H1 (cell line): ENCODE measurements around the gene ZHX3. TPM values are rescaled to one million over a fixed set of nuclear protein-coding genes. Genes with fewer than 3 reads are reported as not detected.

ENCODE experiments used
- CTCF ChIA-PET: fragments of 300-600 bp; sonication (Branson Sonifier 250); formaldehyde crosslinking; loops from one replicate; lab custom pipeline; 2021; ENCODE audit not compliant: partially characterized antibody; lab: Charles Lee
- POLR2A ChIA-PET: fragments of 300-600 bp; sonication (Branson Sonifier 250); formaldehyde crosslinking; loops from one replicate; lab custom pipeline; 2021; ENCODE audit warnings: inconsistent platforms; ENCODE audit not compliant: partially characterized antibody; lab: Charles Lee
- DNase-seq, 2 experiments: peaks; one replicate each; pipeline versions ENCODE4 v3.0.0 to v3.0.0-alpha.2; 2010 to 2022; ENCODE audit warnings: low spot score in 2 of 2, low read depth in 1 of 2, mixed read lengths in 1 of 2
- FAIRE-seq: peaks from 2 replicates; lab custom pipeline; 2011; peaks lifted over from hg19 to GRCh38; lab: Jason Lieb, UNC
- H2AFZ ChIP-seq: 2 replicates; pipeline ENCODE4 v1.8.1; 2012; ENCODE audit warnings: low read length, inconsistent platforms
- H2AK5ac ChIP-seq: 2 replicates; pipeline ENCODE4 v1.6.1; 2013; ENCODE audit warnings: low read depth, low read length
- H2BK120ac ChIP-seq: replicated peaks from 2 replicates; pipeline ENCODE3; 2013; ENCODE audit warnings: low read depth, low read length, inconsistent platforms
- H2BK12ac ChIP-seq: 2 replicates; pipeline ENCODE4 v1.6.1; 2013; ENCODE audit warnings: low read depth, low read length
- H2BK15ac ChIP-seq: 2 replicates; pipeline ENCODE4 v1.6.1; 2013; ENCODE audit warnings: low read length
- H2BK20ac ChIP-seq: 2 replicates; pipeline ENCODE4 v1.6.1; 2013; ENCODE audit warnings: low read length
- H2BK5ac ChIP-seq: 2 replicates; pipeline ENCODE4 v1.6.1; 2013; ENCODE audit warnings: low read depth, low read length
- H3K14ac ChIP-seq: 2 replicates; pipeline ENCODE4 v1.6.1; 2013; ENCODE audit warnings: inconsistent platforms; ENCODE audit not compliant: insufficient read length
- H3K18ac ChIP-seq: 2 replicates; pipeline ENCODE4 v1.6.1; 2013; ENCODE audit warnings: low read length; ENCODE audit errors: extremely low read depth
- H3K23ac ChIP-seq: 2 replicates; pipeline ENCODE4 v1.6.1; 2013; ENCODE audit warnings: inconsistent platforms; ENCODE audit not compliant: insufficient read length
- H3K23me2 ChIP-seq: 2 replicates; pipeline ENCODE4 v1.6.1; 2013; ENCODE audit warnings: low read depth, low read length
- H3K27ac ChIP-seq: 2 replicates; pipeline ENCODE4 v1.6.1; 2011; ENCODE audit warnings: low read depth, low read length, inconsistent platforms
- H3K27me3 ChIP-seq, 4 experiments: replicated peaks in 1 of 4; 1 replicate in 1 of 4; 2 replicates in 3 of 4; pipeline versions ENCODE4 v1.6.1 to v1.8.1; 2011 to 2013; ENCODE audit warnings: low read length in 3 of 4, mild to moderate bottlenecking in 3 of 4, inconsistent platforms in 2 of 4, mixed read lengths in 2 of 4, moderate library complexity in 1 of 4; ENCODE audit not compliant: control insufficient read depth in 3 of 4, insufficient read depth in 3 of 4; ENCODE audit errors: extremely low read depth in 1 of 4
- H3K36me3 ChIP-seq, 4 experiments: 2 replicates each; pipeline versions ENCODE4 v1.6.1 to v1.8.1; 2011 to 2013; ENCODE audit warnings: mild to moderate bottlenecking in 4 of 4, low read length in 3 of 4, moderate library complexity in 2 of 4, control low read depth in 1 of 4, inconsistent platforms in 1 of 4; ENCODE audit not compliant: insufficient read depth in 4 of 4, control insufficient read depth in 2 of 4
- H3K4ac ChIP-seq: replicated peaks from 2 replicates; pipeline ENCODE3; 2013; ENCODE audit warnings: low read length, low read depth, mixed read lengths, inconsistent platforms; ENCODE audit not compliant: insufficient read length
- H3K4me1 ChIP-seq, 4 experiments: replicated peaks in 1 of 4; 1 replicate in 1 of 4; 2 replicates in 3 of 4; pipeline versions ENCODE4 v1.6.1 to v1.8.1; 2011 to 2013; ENCODE audit warnings: low read length in 3 of 4, inconsistent platforms in 2 of 4, mixed read lengths in 1 of 4; ENCODE audit not compliant: insufficient read depth in 4 of 4, control insufficient read depth in 3 of 4
- H3K4me2 ChIP-seq, 2 experiments: 2 replicates each; pipeline versions ENCODE4 v1.6.1 to v1.8.1; 2011 to 2013; ENCODE audit warnings: low read depth in 2 of 2, low read length in 2 of 2, control low read depth in 1 of 2, inconsistent platforms in 1 of 2, mild to moderate bottlenecking in 1 of 2; ENCODE audit not compliant: insufficient read depth in 1 of 2
- H3K4me3 ChIP-seq, 4 experiments: fragments of 200-600, 300-600 bp in 1 of 4; sonication (generic), shearing (Covaris generic), sonication (Bioruptor Twin) in 1 of 4; 2 replicates each; pipeline versions ENCODE4 v1.5.1 to v1.8.1; 2011 to 2016; ENCODE audit warnings: low read length in 4 of 4, low read depth in 3 of 4, control low read depth in 2 of 4, inconsistent platforms in 2 of 4, mild to moderate bottlenecking in 2 of 4, mixed read lengths in 1 of 4, moderate library complexity in 1 of 4; ENCODE audit not compliant: insufficient read depth in 2 of 4; ENCODE audit errors: extremely low read depth in 1 of 4
- H3K56ac ChIP-seq: replicated peaks from 2 replicates; pipeline ENCODE3; 2013; ENCODE audit warnings: low read depth, mild to moderate bottlenecking, mixed read lengths, low read length, inconsistent platforms; ENCODE audit not compliant: insufficient read length
- H3K79me1 ChIP-seq: 2 replicates; pipeline ENCODE4 v1.6.1; 2013; ENCODE audit warnings: low read depth, low read length, control low read depth
- H3K79me2 ChIP-seq, 2 experiments: 2 replicates each; pipeline versions ENCODE4 v1.6.1 to v1.8.1; 2012 to 2013; ENCODE audit warnings: low read length in 2 of 2, mild to moderate bottlenecking in 2 of 2, inconsistent platforms in 1 of 2; ENCODE audit not compliant: insufficient read depth in 2 of 2, control insufficient read depth in 1 of 2
- H3K9ac ChIP-seq, 4 experiments: replicated peaks in 1 of 4; 1 replicate in 1 of 4; 2 replicates in 3 of 4; pipeline versions ENCODE4 v1.6.1 to v1.8.1; 2011 to 2013; ENCODE audit warnings: low read depth in 3 of 4, low read length in 3 of 4, control low read depth in 2 of 4, mild to moderate bottlenecking in 2 of 4, moderate library complexity in 2 of 4, inconsistent platforms in 1 of 4; ENCODE audit errors: extremely low read depth in 1 of 4
- H3K9me3 ChIP-seq, 2 experiments: 2 replicates each; pipeline versions ENCODE4 v1.6.1 to v1.8.1; 2012 to 2013; ENCODE audit warnings: mild to moderate bottlenecking in 2 of 2, moderate library complexity in 2 of 2, control low read depth in 1 of 2, inconsistent platforms in 1 of 2, low read depth in 1 of 2, low read length in 1 of 2, mixed read lengths in 1 of 2; ENCODE audit not compliant: insufficient read depth in 2 of 2
- H4K20me1 ChIP-seq, 2 experiments: replicated peaks in 1 of 2; 2 replicates each; pipeline versions ENCODE3 to v1.8.1; 2011 to 2013; ENCODE audit warnings: inconsistent platforms in 2 of 2, low read length in 2 of 2, mild to moderate bottlenecking in 1 of 2; ENCODE audit not compliant: insufficient read depth in 2 of 2, control insufficient read depth in 1 of 2
- H4K5ac ChIP-seq: 2 replicates; pipeline ENCODE4 v1.6.1; 2013; ENCODE audit warnings: low read length, low read depth, mixed read lengths, inconsistent platforms; ENCODE audit not compliant: insufficient read length
- H4K8ac ChIP-seq: 2 replicates; pipeline ENCODE4 v1.8.0; 2013; ENCODE audit warnings: mild to moderate bottlenecking, moderate library complexity, low read length, inconsistent platforms; ENCODE audit not compliant: insufficient read depth; ENCODE audit errors: extremely low read depth
- H4K91ac ChIP-seq: replicated peaks from 2 replicates; pipeline ENCODE3; 2013; ENCODE audit warnings: low read length, mixed read lengths, inconsistent platforms; ENCODE audit not compliant: insufficient read length
- GTF2F1 ChIP-seq: IDR thresholded peaks from 2 replicates; pipeline ENCODE4 v1.6.1; 2012; ENCODE audit warnings: low read depth, low read length, improper control_type of control experiment, borderline replicate concordance
- JUND ChIP-seq: IDR thresholded peaks from 2 replicates; pipeline ENCODE4 v1.6.1; 2011; ENCODE audit warnings: mild to moderate bottlenecking, improper control_type of control experiment, low read length
- POU5F1 ChIP-seq: IDR thresholded peaks from 2 replicates; pipeline ENCODE4 v1.6.1; 2011; ENCODE audit warnings: low read depth, mild to moderate bottlenecking, low read length, moderate library complexity
- RAD21 ChIP-seq, 2 experiments: IDR thresholded peaks in 1 of 2; conservative IDR thresholded peaks in 1 of 2; 2 replicates each; pipeline ENCODE4 v1.6.1; 2011; ENCODE audit warnings: low read depth in 2 of 2, low read length in 2 of 2, improper control_type of control experiment in 1 of 2, inconsistent platforms in 1 of 2, mild to moderate bottlenecking in 1 of 2, moderate library complexity in 1 of 2
- WGBS, 2 experiments: shearing (Covaris generic) in 1 of 2; methylation state at CpG; one replicate each; pipeline versions ENCODE4 v1.1.6 to v1.1.7; 2013 to 2015; ENCODE audit warnings: low lambda C conversion rate in 2 of 2, mixed read lengths in 2 of 2, inconsistent platforms in 1 of 2, low coverage in 1 of 2, missing lambda C conversion rate in 1 of 2; ENCODE audit not compliant: insufficient replicate concordance in 2 of 2, insufficient coverage in 1 of 2, insufficient read length in 1 of 2; ENCODE audit errors: extremely low coverage in 1 of 2, missing lambda C conversion rate in 1 of 2; 5-methylcytosine and 5-hydroxymethylcytosine counted together
- polyA plus RNA-seq, 7 experiments: library from polyadenylated mRNA; depleted of rRNA in 3 of 7; stranded (reverse) in 5 of 7; unstranded in 2 of 7; fragments of >200 nt in 5 of 7; fragments of 200-250 nt in 2 of 7; gene quantifications; 1 replicate in 5 of 7; 2 replicates in 1 of 7; 4 replicates in 1 of 7; pipeline versions ENCODE4 v1.2.1 to v1.2.3, GENCODE V29; 2011 to 2013; ENCODE audit warnings: missing spikeins in 2 of 7, mixed read lengths in 2 of 7
- total RNA-seq: library from RNA; stranded (reverse); fragmentation: NEBNext Ultra II Directional; extraction: Animal tissue kit (Norgen Biotek cat#: 25700); gene quantifications from 2 replicates; pipeline ENCODE4 v1.2.1, GENCODE V29; 2021

ZHX3 gene
- total and polyA plus RNA-seq, 2 of the 8 experiments (the other 6 are each of a cell fraction or from before 2014, with no cell fraction given) = 1.00 to 7.8 TPM

DNA sequence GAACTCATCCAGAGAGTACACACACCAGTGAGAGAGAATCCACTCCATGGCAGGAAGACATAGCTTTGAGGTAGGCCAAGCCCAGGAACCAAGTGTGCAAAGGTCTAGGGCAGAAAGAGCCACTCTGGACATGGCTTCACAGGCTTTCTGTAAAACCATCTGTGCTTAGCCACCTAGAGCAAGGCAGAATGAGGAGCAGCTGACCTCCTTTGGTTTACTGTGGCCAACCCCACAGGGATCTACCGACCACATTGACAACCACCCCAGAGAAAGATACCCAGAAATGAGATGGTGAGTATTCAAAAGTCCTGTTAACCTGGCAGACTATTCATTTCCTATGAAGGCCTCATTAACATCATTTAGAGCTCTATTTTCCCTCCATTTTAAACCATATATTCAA, 10.5 kb downstream of the ZHX3 start:
- Histone ChIP-seq H3K23ac (no peak overlapping the region), H4K20me1 (no peaks in the 10 kb centered on the region), H4K8ac (no peak overlapping the region), H3K23me2 (no peaks in the 10 kb centered on the region; the same call in 1 of the 2 replicates), H2BK5ac (no peak overlapping the region), H2BK120ac (no peak overlapping the region), H3K79me2 (no peaks in the 10 kb centered on the region), H3K18ac (no peak overlapping the region), H3K9me3 (0 out of 4 replicates have a peak, but pooled peaks cover 0 to 2% of the 10 kb centered on the region in 2 experiments), H3K4me3 (no peak overlapping the region), H3K79me1 (no peaks in the 10 kb centered on the region), H3K14ac (no peak overlapping the region), H3K4me2 (no peak overlapping the region), H2BK12ac (no peak overlapping the region), H3K9ac (no peak overlapping the region), H3K36me3 (no peaks in the 10 kb centered on the region), H3K27me3 (no peaks in the 10 kb centered on the region; a peak in 1 of 7 replicates), H2AK5ac (no peak overlapping the region), H3K27ac (no peak overlapping the region), H2BK15ac (no peak overlapping the region), H4K5ac (no peak overlapping the region), H3K4ac (no peak overlapping the region), H2BK20ac (no peak overlapping the region), H3K56ac (no peak overlapping the region), H3K4me1 (peaks cover 0 to 5% (median 0%) of the 10 kb centered on the region in 4 experiments; a peak in 3 of 7 replicates), H4K91ac (no peak overlapping the region), H2AFZ (no peak overlapping the region)
- POLR2A ChIA-PET = no interaction called here
- CTCF ChIA-PET = interaction anchor here (0.8 to 1.2 kb wide), 3 partner anchors 10 to 57 kb away, joined by 3 read pairs; partner anchors contain the start of gene ZHX3
- no peak for TF ChIP-seq RAD21 (IDR thresholded peaks at IDR 0.05 in 1 of 2, conservative IDR thresholded peaks at IDR 0.05 in 1 of 2; ENCODE audit: low read depth in 2 of 2, low read length in 2 of 2)
- TF ChIP-seq POU5F1 = no peak
- no peak for TF ChIP-seq JUND
- no peak for TF ChIP-seq GTF2F1
- FAIRE-seq (no peak), DNase-seq (no peak)
- WGBS, 2 experiments = 95% methylated on average over 1 of the region's 1 CpG; no CpG with 5 or more reads in 1 of the 2 experiments
